DND-41 (cell line): Measurements from ENCODE around the gene ZNF514.
"Not testable (repeated sequence)": the region's sequence is repeated elsewhere in the genome, so short reads cannot be mapped to it uniquely, and the experiment has no call there.

Experiments
- ATAC-seq: fragments of 200-7000 bp; cut with Tn5 transposase; 3 replicates; pipeline ENCODE4 v1.9.1; 2021; ENCODE audit warnings: low read depth; ENCODE audit not compliant: insufficient read depth
- DNase-seq: peaks from one replicate; pipeline ENCODE4 v3.0.0-alpha.2; 2020
- H2AFZ ChIP-seq: 2 replicates; pipeline ENCODE4 v1.6.0; 2012; ENCODE audit warnings: low read depth, low read length
- H3K27ac ChIP-seq: 2 replicates; pipeline ENCODE4 v1.5.1; 2012; ENCODE audit warnings: low read length, inconsistent platforms
- H3K27me3 ChIP-seq: fragments of 200-600 bp; sonication (generic); 2 replicates; pipeline ENCODE4 v1.6.0; 2012; ENCODE audit warnings: low read length, mild to moderate bottlenecking, inconsistent platforms; ENCODE audit not compliant: insufficient read depth, poor library complexity
- H3K36me3 ChIP-seq: 2 replicates; pipeline ENCODE4 v1.5.1; 2012; ENCODE audit warnings: low read length, inconsistent platforms; ENCODE audit not compliant: insufficient read depth
- H3K4me1 ChIP-seq: 2 replicates; pipeline ENCODE4 v1.5.1; 2012; ENCODE audit warnings: mild to moderate bottlenecking, low read length; ENCODE audit not compliant: insufficient read depth
- H3K4me2 ChIP-seq: 2 replicates; pipeline ENCODE4 v1.6.0; 2012; ENCODE audit warnings: mild to moderate bottlenecking, moderate library complexity, low read length, inconsistent platforms; ENCODE audit not compliant: insufficient read depth
- H3K4me3 ChIP-seq, 2 experiments: fragments of 200-600 bp in 1 of 2; shearing (Covaris generic) in 1 of 2; 2 replicates each; pipeline ENCODE4 v1.5.1; 2012 to 2016; ENCODE audit warnings: inconsistent platforms in 2 of 2, low read length in 2 of 2, mild to moderate bottlenecking in 2 of 2, low read depth in 1 of 2, moderate library complexity in 1 of 2
- H3K79me2 ChIP-seq: 2 replicates; pipeline ENCODE4 v1.6.0; 2012; ENCODE audit warnings: low read length, inconsistent platforms; ENCODE audit not compliant: insufficient read depth
- H3K9ac ChIP-seq: 2 replicates; pipeline ENCODE4 v1.6.0; 2012; ENCODE audit warnings: low read depth, mild to moderate bottlenecking, inconsistent platforms, low read length, moderate library complexity
- H3K9me3 ChIP-seq: 2 replicates; pipeline ENCODE4 v1.5.1; 2012; ENCODE audit warnings: low read length, moderate library complexity, mild to moderate bottlenecking, inconsistent platforms; ENCODE audit not compliant: insufficient read depth, severe bottlenecking
- H4K20me1 ChIP-seq: 2 replicates; pipeline ENCODE4 v1.6.0; 2012; ENCODE audit warnings: low read length; ENCODE audit not compliant: insufficient read depth
- CTCF ChIP-seq: IDR thresholded peaks from 2 replicates; pipeline ENCODE4 v1.5.1; 2012; ENCODE audit warnings: borderline replicate concordance, low read length, moderate library complexity, mild to moderate bottlenecking; ENCODE audit not compliant: poor library complexity, severe bottlenecking; ENCODE audit errors: extremely low read depth
- EZH2 ChIP-seq: IDR thresholded peaks from 3 replicates; pipeline ENCODE4 v1.6.1; 2012; ENCODE audit warnings: borderline replicate concordance, low read depth, mild to moderate bottlenecking, moderate library complexity, low read length, inconsistent platforms; ENCODE audit not compliant: severe bottlenecking

ZNF514 gene

GRCh38 chr2:95106081-95106480 is 53.6 kb downstream of the ZNF514 start:
- no peak overlapping the region for H3K9ac ChIP-seq
- H3K9me3 ChIP-seq, result no peaks in the 10 kb centered on the region
- H3K4me1 ChIP-seq, result no peaks in the 10 kb centered on the region
- DNase-seq (no peak), ATAC-seq (no peak)
- H3K4me3 ChIP-seq, result no peak overlapping the region
- H2AFZ ChIP-seq, result no peak overlapping the region
- H3K36me3 ChIP-seq, result peaks cover 95% of the 10 kb centered on the region
- no peak overlapping the region for H3K4me2 ChIP-seq
- H3K79me2 ChIP-seq, result 0 out of 2 replicates have a peak, but pooled peaks cover 2% of the 10 kb centered on the region
- no peaks in the 10 kb centered on the region for H3K27me3 ChIP-seq
- no peak overlapping the region for H3K27ac ChIP-seq
- peaks cover 3% of the 10 kb centered on the region; the same call in 1 of the 2 replicates for H4K20me1 ChIP-seq
- no peak for TF ChIP-seq EZH2
- TF ChIP-seq CTCF, result no peak

GRCh38 chr2:95104606-95105005 is 55.0 kb downstream of the ZNF514 start:
- Histone ChIP-seq H3K79me2 (peaks cover 3% of the 10 kb centered on the region; the same call in 1 of the 2 replicates), H3K36me3 (peaks cover 96% of the 10 kb centered on the region), H3K27ac (no peak overlapping the region), H4K20me1 (peaks cover 3% of the 10 kb centered on the region; the same call in 1 of the 2 replicates), H2AFZ (no peak overlapping the region), H3K4me1 (no peaks in the 10 kb centered on the region), H3K27me3 (no peaks in the 10 kb centered on the region), H3K4me3 (no peak overlapping the region), H3K4me2 (no peak overlapping the region), H3K9me3 (no peaks in the 10 kb centered on the region), H3K9ac (no peak overlapping the region)
- no peak for DNase-seq
- ATAC-seq, result no peak
- no peak for TF ChIP-seq CTCF
- no peak for TF ChIP-seq EZH2

GRCh38 chr2:95099910-95100309 is 59.7 kb downstream of the ZNF514 start:
- TF ChIP-seq EZH2 (no peak), CTCF (no peak)
- H3K36me3 ChIP-seq, result peaks cover 70% of the 10 kb centered on the region
- no peak overlapping the region for H3K4me2 ChIP-seq

GRCh38 chr2:95098273-95098672 is 61.4 kb downstream of the ZNF514 start:
- H3K4me2 ChIP-seq, H3K9me3 ChIP-seq, H3K27ac ChIP-seq, ATAC-seq, H3K27me3 ChIP-seq, DNase-seq, H3K4me1 ChIP-seq, H3K9ac ChIP-seq, H4K20me1 ChIP-seq, H3K4me3 ChIP-seq, H2AFZ ChIP-seq: not testable (repeated sequence)
- H3K36me3 ChIP-seq, result peaks cover 62% of the 10 kb centered on the region
- peaks cover 16% of the 10 kb centered on the region; the same call in 1 of the 2 replicates for H3K79me2 ChIP-seq

More at GRCh38 chr2:95099910-95100309, 59.7 kb downstream of the ZNF514 start:
- no peak overlapping the region for H3K27ac ChIP-seq
- H3K9me3 ChIP-seq, result no peaks in the 10 kb centered on the region
- no peak for DNase-seq
- no peak overlapping the region for H3K4me3 ChIP-seq
- H3K4me1 ChIP-seq, result no peaks in the 10 kb centered on the region
- H3K79me2 ChIP-seq, result peaks cover 16% of the 10 kb centered on the region; the same call in 1 of the 2 replicates
- H4K20me1 ChIP-seq, result no peaks in the 10 kb centered on the region
- no peak overlapping the region for H3K9ac ChIP-seq
- no peak for ATAC-seq
- no peaks in the 10 kb centered on the region for H3K27me3 ChIP-seq
- no peak overlapping the region for H2AFZ ChIP-seq
